GM12878 (cell line): Measurements from ENCODE around the gene PTPRD.

Experiments used
- BHLHE40 ChIP-seq, 2 experiments: fragments of 450-650 bp in 1 of 2; IDR thresholded peaks; 2 replicates each; pipeline ENCODE4 v1.6.1; 2011 to 2017; ENCODE audit warnings: low read depth in 2 of 2, borderline replicate concordance in 1 of 2, improper control_type of control experiment in 1 of 2, low read length in 1 of 2, mild to moderate bottlenecking in 1 of 2
- CHD4 ChIP-seq: fragments of 200-600 bp; sonication (generic); IDR thresholded peaks from 2 replicates; pipeline ENCODE4 v1.6.1; 2016; ENCODE audit warnings: mild to moderate bottlenecking
- KLF5 ChIP-seq: fragments of 450-650 bp; IDR thresholded peaks from 2 replicates; pipeline ENCODE4 v1.6.1; 2014; ENCODE audit warnings: mild to moderate bottlenecking; ENCODE audit not compliant: partially characterized antibody
- SUPT20H ChIP-seq: IDR thresholded peaks from 2 replicates; pipeline ENCODE4 v1.6.1; 2011; ENCODE audit warnings: low read depth, mild to moderate bottlenecking, low read length, moderate library complexity, borderline replicate concordance; ENCODE audit not compliant: control insufficient read depth
- TF ChIP-seq, protein P1 (sequence below), 3 experiments: IDR thresholded peaks in 2 of 3; conservative IDR thresholded peaks in 1 of 3; 2 replicates each; pipeline ENCODE4 v1.5.1; 2011; ENCODE audit warnings: low read depth in 3 of 3, low read length in 3 of 3, mild to moderate bottlenecking in 3 of 3, control low read depth in 2 of 3, moderate library complexity in 2 of 3, inconsistent platforms in 1 of 3, mixed read lengths in 1 of 3; ENCODE audit not compliant: control insufficient read depth in 2 of 3, insufficient read depth in 1 of 3; ENCODE audit errors: extremely low read depth in 1 of 3

- TF ChIP-seq CHD4 (no peak), BHLHE40 (IDR thresholded peaks at IDR 0.05; ENCODE audit: borderline replicate concordance in 1 of 2, low read depth in 2 of 2, low read length in 1 of 2) (no peak), SUPT20H (no peak), KLF5 (no peak)
- TF ChIP-seq, protein P1, sequence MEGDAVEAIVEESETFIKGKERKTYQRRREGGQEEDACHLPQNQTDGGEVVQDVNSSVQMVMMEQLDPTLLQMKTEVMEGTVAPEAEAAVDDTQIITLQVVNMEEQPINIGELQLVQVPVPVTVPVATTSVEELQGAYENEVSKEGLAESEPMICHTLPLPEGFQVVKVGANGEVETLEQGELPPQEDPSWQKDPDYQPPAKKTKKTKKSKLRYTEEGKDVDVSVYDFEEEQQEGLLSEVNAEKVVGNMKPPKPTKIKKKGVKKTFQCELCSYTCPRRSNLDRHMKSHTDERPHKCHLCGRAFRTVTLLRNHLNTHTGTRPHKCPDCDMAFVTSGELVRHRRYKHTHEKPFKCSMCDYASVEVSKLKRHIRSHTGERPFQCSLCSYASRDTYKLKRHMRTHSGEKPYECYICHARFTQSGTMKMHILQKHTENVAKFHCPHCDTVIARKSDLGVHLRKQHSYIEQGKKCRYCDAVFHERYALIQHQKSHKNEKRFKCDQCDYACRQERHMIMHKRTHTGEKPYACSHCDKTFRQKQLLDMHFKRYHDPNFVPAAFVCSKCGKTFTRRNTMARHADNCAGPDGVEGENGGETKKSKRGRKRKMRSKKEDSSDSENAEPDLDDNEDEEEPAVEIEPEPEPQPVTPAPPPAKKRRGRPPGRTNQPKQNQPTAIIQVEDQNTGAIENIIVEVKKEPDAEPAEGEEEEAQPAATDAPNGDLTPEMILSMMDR (IDR thresholded peaks at IDR 0.05 in 2 of 3, conservative IDR thresholded peaks at IDR 0.05 in 1 of 3; ENCODE audit: control insufficient read depth in 2 of 3, extremely low read depth in 1 of 3, insufficient read depth in 1 of 3, low read depth in 3 of 3, low read length in 3 of 3): no peak
Measured at GRCh38 chr9:10237584-10237983, 375.2 kb downstream of the PTPRD start.
